DND-41 (cell line): Measurements from ENCODE around the gene PSPH.

ENCODE experiments used
- ATAC-seq: fragments of 200-7000 bp; cut with Tn5 transposase; 3 replicates; pipeline ENCODE4 v1.9.1; 2021; ENCODE audit warnings: low read depth; ENCODE audit not compliant: insufficient read depth
- DNase-seq: peaks from one replicate; pipeline ENCODE4 v3.0.0-alpha.2; 2020
- H2AFZ ChIP-seq: 2 replicates; pipeline ENCODE4 v1.6.0; 2012; ENCODE audit warnings: low read depth, low read length
- H3K27ac ChIP-seq: 2 replicates; pipeline ENCODE4 v1.5.1; 2012; ENCODE audit warnings: low read length, inconsistent platforms
- H3K27me3 ChIP-seq: fragments of 200-600 bp; sonication (generic); 2 replicates; pipeline ENCODE4 v1.6.0; 2012; ENCODE audit warnings: low read length, mild to moderate bottlenecking, inconsistent platforms; ENCODE audit not compliant: insufficient read depth, poor library complexity
- H3K36me3 ChIP-seq: 2 replicates; pipeline ENCODE4 v1.5.1; 2012; ENCODE audit warnings: low read length, inconsistent platforms; ENCODE audit not compliant: insufficient read depth
- H3K4me1 ChIP-seq: 2 replicates; pipeline ENCODE4 v1.5.1; 2012; ENCODE audit warnings: mild to moderate bottlenecking, low read length; ENCODE audit not compliant: insufficient read depth
- H3K4me2 ChIP-seq: 2 replicates; pipeline ENCODE4 v1.6.0; 2012; ENCODE audit warnings: mild to moderate bottlenecking, moderate library complexity, low read length, inconsistent platforms; ENCODE audit not compliant: insufficient read depth
- H3K4me3 ChIP-seq, 2 experiments: fragments of 200-600 bp in 1 of 2; shearing (Covaris generic) in 1 of 2; 2 replicates each; pipeline ENCODE4 v1.5.1; 2012 to 2016; ENCODE audit warnings: inconsistent platforms in 2 of 2, low read length in 2 of 2, mild to moderate bottlenecking in 2 of 2, low read depth in 1 of 2, moderate library complexity in 1 of 2
- H3K79me2 ChIP-seq: 2 replicates; pipeline ENCODE4 v1.6.0; 2012; ENCODE audit warnings: low read length, inconsistent platforms; ENCODE audit not compliant: insufficient read depth
- H3K9ac ChIP-seq: 2 replicates; pipeline ENCODE4 v1.6.0; 2012; ENCODE audit warnings: low read depth, mild to moderate bottlenecking, inconsistent platforms, low read length, moderate library complexity
- H3K9me3 ChIP-seq: 2 replicates; pipeline ENCODE4 v1.5.1; 2012; ENCODE audit warnings: low read length, moderate library complexity, mild to moderate bottlenecking, inconsistent platforms; ENCODE audit not compliant: insufficient read depth, severe bottlenecking
- H4K20me1 ChIP-seq: 2 replicates; pipeline ENCODE4 v1.6.0; 2012; ENCODE audit warnings: low read length; ENCODE audit not compliant: insufficient read depth
- CTCF ChIP-seq: IDR thresholded peaks from 2 replicates; pipeline ENCODE4 v1.5.1; 2012; ENCODE audit warnings: borderline replicate concordance, low read length, moderate library complexity, mild to moderate bottlenecking; ENCODE audit not compliant: poor library complexity, severe bottlenecking; ENCODE audit errors: extremely low read depth
- EZH2 ChIP-seq: IDR thresholded peaks from 3 replicates; pipeline ENCODE4 v1.6.1; 2012; ENCODE audit warnings: borderline replicate concordance, low read depth, mild to moderate bottlenecking, moderate library complexity, low read length, inconsistent platforms; ENCODE audit not compliant: severe bottlenecking

The PSPH gene

GRCh38 chr7:55975988-55976633 is 75.1 kb downstream of the PSPH start:
- no peaks in the 10 kb centered on the region for H3K27me3 ChIP-seq

GRCh38 chr7:55973747-55974250 is 77.4 kb downstream of the PSPH start:
- Histone ChIP-seq H2AFZ (no peak overlapping the region), H3K36me3 (peaks cover 34% of the 10 kb centered on the region), H3K4me3 (no peak overlapping the region), H3K9ac (no peak overlapping the region), H3K4me2 (no peak overlapping the region), H4K20me1 (peaks cover 55% of the 10 kb centered on the region), H3K27me3 (no peaks in the 10 kb centered on the region), H3K79me2 (peaks cover 87% of the 10 kb centered on the region), H3K27ac (no peak overlapping the region), H3K9me3 (no peaks in the 10 kb centered on the region), H3K4me1 (0 out of 2 replicates have a peak, but pooled peaks cover 3% of the 10 kb centered on the region)
- DNase-seq (no peak), ATAC-seq (no peak)
- TF ChIP-seq CTCF (no peak), EZH2 (no peak)

More at GRCh38 chr7:55975988-55976633, 75.1 kb downstream of the PSPH start:
- Histone ChIP-seq H4K20me1 (peaks cover 38% of the 10 kb centered on the region), H3K4me3 (no peak overlapping the region), H3K4me1 (no peaks in the 10 kb centered on the region), H3K4me2 (no peak overlapping the region), H3K9me3 (no peaks in the 10 kb centered on the region), H3K9ac (no peak overlapping the region), H2AFZ (no peak overlapping the region), H3K79me2 (peaks cover 66% of the 10 kb centered on the region), H3K36me3 (peaks cover 43% of the 10 kb centered on the region), H3K27ac (no peak overlapping the region)
- no peak for ATAC-seq
- no peak for TF ChIP-seq EZH2
- TF ChIP-seq CTCF: no peak
- no peak for DNase-seq

GRCh38 chr7:55970978-55971377 is 80.3 kb downstream of the PSPH start:
- ATAC-seq (no peak), DNase-seq (no peak)
- Histone ChIP-seq H3K4me2 (no peak overlapping the region), H3K9me3 (no peaks in the 10 kb centered on the region), H3K36me3 (peaks cover 25% of the 10 kb centered on the region), H3K4me3 (no peak overlapping the region), H3K27ac (no peak overlapping the region), H3K79me2 (peaks cover 95% of the 10 kb centered on the region), H3K4me1 (peaks cover 13% of the 10 kb centered on the region), H4K20me1 (peaks cover 46% of the 10 kb centered on the region), H3K9ac (no peak overlapping the region), H3K27me3 (no peaks in the 10 kb centered on the region), H2AFZ (no peak overlapping the region)
- TF ChIP-seq CTCF (no peak), EZH2 (no peak)
